GM19397 (cell line): ENCODE measurements around the gene PPP2CA.
"Not testable (repeated sequence)": the region's sequence is repeated elsewhere in the genome, so short reads cannot be mapped to it uniquely, and the experiment has no call there.

Experiments
- ATAC-seq: cut with Tn5 transposase; IDR thresholded peaks from one replicate; pipeline ENCODE4 v1.9.1; 2021; ENCODE audit warnings: mild to moderate bottlenecking, moderate library complexity; ENCODE audit not compliant: unreplicated experiment

The PPP2CA gene

GRCh38 chr5:134203630-134204029 lies 22.2 kb downstream of the PPP2CA start:
- ATAC-seq, result no peak

- no peak for ATAC-seq
Observed at GRCh38 chr5:134195666-134196065, 30.2 kb downstream of the PPP2CA start.

- ATAC-seq, result no peak
Observed at GRCh38 chr5:134189031-134189430, 36.8 kb downstream of the PPP2CA start.

- no peak for ATAC-seq
Observed at GRCh38 chr5:134188092-134188491, 37.8 kb downstream of the PPP2CA start.

GRCh38 chr5:134184155-134185135 lies 41.4 kb downstream of the PPP2CA start:
- peak; percentile 71 for ATAC-seq

GRCh38 chr5:134183481-134183880 lies 42.4 kb downstream of the PPP2CA start:
- no peak for ATAC-seq

- ATAC-seq, result no peak
Observed at GRCh38 chr5:134178096-134178419, 47.8 kb downstream of the PPP2CA start.

GRCh38 chr5:134177369-134178095 lies 48.3 kb downstream of the PPP2CA start:
- no peak for ATAC-seq

GRCh38 chr5:134176511-134177368 lies 49.1 kb downstream of the PPP2CA start, which contains the start of gene SKP1:
SKP1 (minus strand) TSS chr5:134176950; CDS start chr5:134174022, 2,928 bp downstream.
- ATAC-seq, result peak; percentile 80

GRCh38 chr5:134175921-134176510 lies 49.9 kb downstream of the PPP2CA start:
- ATAC-seq, result no peak

GRCh38 chr5:134174841-134175839 lies 50.7 kb downstream of the PPP2CA start:
- ATAC-seq, result no peak

GRCh38 chr5:134171972-134172371 lies 53.9 kb downstream of the PPP2CA start:
- no peak for ATAC-seq

- no peak for ATAC-seq
Observed at GRCh38 chr5:134162592-134162991, 63.3 kb downstream of the PPP2CA start.

GRCh38 chr5:134161513-134162395 lies 64.1 kb downstream of the PPP2CA start:
- no peak for ATAC-seq

- no peak for ATAC-seq
Observed at GRCh38 chr5:134153657-134154056, 72.2 kb downstream of the PPP2CA start.

GRCh38 chr5:134153241-134153640 lies 72.6 kb downstream of the PPP2CA start:
- ATAC-seq, result no peak

GRCh38 chr5:134152173-134152832 lies 73.6 kb downstream of the PPP2CA start:
- ATAC-seq, result not testable (repeated sequence)

- no peak for ATAC-seq
Observed at GRCh38 chr5:134151723-134152122, 74.2 kb downstream of the PPP2CA start.
